MCF 10A (cell line): ENCODE data around the gene VPREB1. TPM values are rescaled to one million over a fixed set of nuclear protein-coding genes. Genes with fewer than 3 reads are reported as not detected.

ENCODE experiments used
- BruUV-seq: library from RNA; stranded (reverse); fragments of 400-500 nt; replicated peaks from 2 replicates; lab custom pipeline; 2021; lab: Mats Ljungman, UMichigan
- CTCF ChIA-PET: fragments of 300-600 bp; sonication (Branson Sonifier 250); formaldehyde crosslinking; extraction: SDS; loops from one replicate; lab custom pipeline; 2021; ENCODE audit warnings: antibody characterized with exemption, inconsistent platforms; lab: Yijun Ruan, JAX
- POLR2A ChIA-PET: fragments of 300-600, 350-650 bp; sonication (Branson Sonifier 250); formaldehyde crosslinking; extraction: SDS; loops from one replicate; lab custom pipeline; 2020; ENCODE audit warnings: antibody characterized with exemption, inconsistent platforms; lab: Yijun Ruan, JAX
- DNase-seq: peaks from one replicate; pipeline ENCODE4 v3.0.0-alpha.2; 2018; ENCODE audit not compliant: unreplicated experiment
- H3K27ac Mint-ChIP-seq: one replicate; pipeline ENCODE4 v1.8.0; 2022; ENCODE audit warnings: mild to moderate bottlenecking, low read depth, mixed read lengths; ENCODE audit not compliant: unreplicated experiment
- H3K27me3 Mint-ChIP-seq: one replicate; pipeline ENCODE4 v1.8.0; 2022; ENCODE audit warnings: mixed read lengths; ENCODE audit not compliant: insufficient read depth, unreplicated experiment
- H3K36me3 Mint-ChIP-seq: one replicate; pipeline ENCODE4 v1.8.0; 2022; ENCODE audit warnings: mild to moderate bottlenecking, moderate library complexity, mixed read lengths; ENCODE audit not compliant: insufficient read depth, unreplicated experiment
- H3K4me1 Mint-ChIP-seq: one replicate; pipeline ENCODE4 v1.8.0; 2022; ENCODE audit warnings: mixed read lengths; ENCODE audit not compliant: insufficient read depth, unreplicated experiment
- H3K4me3 Mint-ChIP-seq: one replicate; pipeline ENCODE4 v1.8.0; 2022; ENCODE audit warnings: mild to moderate bottlenecking, moderate library complexity, mixed read lengths; ENCODE audit not compliant: unreplicated experiment
- H3K9me3 Mint-ChIP-seq: one replicate; pipeline ENCODE4 v1.8.0; 2022; ENCODE audit warnings: mixed read lengths; ENCODE audit not compliant: unreplicated experiment
- intact Hi-C: fragments of 100-400 bp; cut with micrococcal nuclease; formaldehyde crosslinking; loops from 2 replicates; pipeline ENCODE4 v1.14.1; 2022
- total RNA-seq: library from RNA; stranded (reverse); gene quantifications from 2 replicates; pipeline ENCODE4 v1.2.3, GENCODE V29; 2022
- TF ChIP-seq, protein P1 (sequence below): fragments of 200-600 bp; IDR thresholded peaks from one replicate; pipeline ENCODE4 v1.8.0; 2022; ENCODE audit warnings: antibody characterized with exemption, mild to moderate bottlenecking; ENCODE audit not compliant: unreplicated experiment

VPREB1 gene
- total RNA-seq, 1 experiment from 2014 or later = not detected

DNA sequence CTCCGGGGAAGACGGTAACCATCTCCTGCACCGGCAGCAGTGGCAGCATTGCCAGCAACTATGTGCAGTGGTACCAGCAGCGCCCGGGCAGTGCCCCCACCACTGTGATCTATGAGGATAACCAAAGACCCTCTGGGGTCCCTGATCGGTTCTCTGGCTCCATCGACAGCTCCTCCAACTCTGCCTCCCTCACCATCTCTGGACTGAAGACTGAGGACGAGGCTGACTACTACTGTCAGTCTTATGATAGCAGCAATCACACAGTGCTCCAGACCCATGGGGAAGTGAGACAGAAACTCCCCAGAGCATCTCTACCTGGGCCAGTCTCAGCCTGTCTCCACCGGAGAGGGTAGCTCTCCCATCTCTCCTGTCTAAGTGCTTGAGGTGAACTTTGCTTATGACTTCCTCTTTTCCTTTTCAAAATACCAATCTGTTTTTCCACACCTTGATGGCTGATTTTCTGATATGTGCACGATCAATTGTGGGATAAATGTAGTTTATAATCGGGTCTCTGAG lies 48.5 kb upstream of the VPREB1 start:
- Mint-ChIP-seq H3K4me1 (no peaks in the 10 kb centered on the region), H3K27ac (no peak overlapping the region), H3K36me3 (peaks cover 6% of the 10 kb centered on the region), H3K4me3 (no peak overlapping the region), H3K9me3 (no peaks in the 10 kb centered on the region), H3K27me3 (peaks cover 70% of the 10 kb centered on the region)
- intact Hi-C loops = no loop called here
- no peak for DNase-seq
- TF ChIP-seq, protein P1, sequence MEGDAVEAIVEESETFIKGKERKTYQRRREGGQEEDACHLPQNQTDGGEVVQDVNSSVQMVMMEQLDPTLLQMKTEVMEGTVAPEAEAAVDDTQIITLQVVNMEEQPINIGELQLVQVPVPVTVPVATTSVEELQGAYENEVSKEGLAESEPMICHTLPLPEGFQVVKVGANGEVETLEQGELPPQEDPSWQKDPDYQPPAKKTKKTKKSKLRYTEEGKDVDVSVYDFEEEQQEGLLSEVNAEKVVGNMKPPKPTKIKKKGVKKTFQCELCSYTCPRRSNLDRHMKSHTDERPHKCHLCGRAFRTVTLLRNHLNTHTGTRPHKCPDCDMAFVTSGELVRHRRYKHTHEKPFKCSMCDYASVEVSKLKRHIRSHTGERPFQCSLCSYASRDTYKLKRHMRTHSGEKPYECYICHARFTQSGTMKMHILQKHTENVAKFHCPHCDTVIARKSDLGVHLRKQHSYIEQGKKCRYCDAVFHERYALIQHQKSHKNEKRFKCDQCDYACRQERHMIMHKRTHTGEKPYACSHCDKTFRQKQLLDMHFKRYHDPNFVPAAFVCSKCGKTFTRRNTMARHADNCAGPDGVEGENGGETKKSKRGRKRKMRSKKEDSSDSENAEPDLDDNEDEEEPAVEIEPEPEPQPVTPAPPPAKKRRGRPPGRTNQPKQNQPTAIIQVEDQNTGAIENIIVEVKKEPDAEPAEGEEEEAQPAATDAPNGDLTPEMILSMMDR = no peak
- POLR2A ChIA-PET = no interaction called here
- CTCF ChIA-PET = interaction anchor here (0.6 to 2.9 kb wide), 24 partner anchors 8 to 1563 kb away, joined by 3 to 32 read pairs (median 4); no protein-coding TSS in a partner anchor
- no TSS peak for BruUV-seq

DNA sequence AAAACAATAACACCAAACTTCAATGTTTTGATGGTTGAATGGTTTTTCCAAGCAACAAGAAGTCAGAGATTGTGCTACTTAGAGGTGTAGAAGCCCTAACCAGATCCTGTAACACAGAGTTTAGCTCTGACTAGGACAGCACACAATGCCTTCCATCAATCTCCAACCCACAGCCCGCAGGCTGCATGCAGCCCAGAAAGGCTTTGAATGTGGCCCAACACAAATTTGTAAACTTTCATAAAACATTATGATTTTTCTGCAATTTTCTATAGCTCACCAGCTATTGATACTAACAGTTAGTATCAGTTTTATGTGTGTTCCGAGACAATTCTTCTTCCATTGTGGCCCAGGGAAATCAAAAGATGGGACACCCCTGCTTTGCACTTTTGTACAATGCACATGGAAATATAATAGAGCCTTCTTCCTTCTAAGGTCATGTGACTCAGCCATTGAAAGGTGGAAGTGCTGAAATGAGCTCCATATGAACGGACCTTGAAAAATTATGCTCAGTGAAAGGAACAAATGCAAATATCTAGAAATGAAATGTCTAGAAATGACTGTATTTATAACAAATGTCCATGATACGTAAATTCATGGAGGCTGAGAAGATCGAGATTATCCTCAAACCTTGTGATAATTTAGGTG lies 47.6 kb upstream of the VPREB1 start:
- Mint-ChIP-seq H3K4me3 (no peak overlapping the region), H3K36me3 (peaks cover 6% of the 10 kb centered on the region), H3K9me3 (no peaks in the 10 kb centered on the region), H3K27me3 (peaks cover 61% of the 10 kb centered on the region), H3K27ac (no peak overlapping the region), H3K4me1 (no peaks in the 10 kb centered on the region)
- TF ChIP-seq, protein P1 = no peak
- no TSS peak for BruUV-seq
- intact Hi-C loops = no loop called here
- ChIA-PET CTCF (interaction anchor here (0.6 to 2.9 kb wide), 19 partner anchors 7 to 371 kb away, joined by 3 to 32 read pairs (median 4); no protein-coding TSS in a partner anchor), POLR2A (interaction anchor here (0.8 to 1.1 kb wide), 2 partner anchors 11 to 13 kb away, joined by 3 to 4 read pairs; no protein-coding TSS in a partner anchor)
- no peak for DNase-seq

DNA sequence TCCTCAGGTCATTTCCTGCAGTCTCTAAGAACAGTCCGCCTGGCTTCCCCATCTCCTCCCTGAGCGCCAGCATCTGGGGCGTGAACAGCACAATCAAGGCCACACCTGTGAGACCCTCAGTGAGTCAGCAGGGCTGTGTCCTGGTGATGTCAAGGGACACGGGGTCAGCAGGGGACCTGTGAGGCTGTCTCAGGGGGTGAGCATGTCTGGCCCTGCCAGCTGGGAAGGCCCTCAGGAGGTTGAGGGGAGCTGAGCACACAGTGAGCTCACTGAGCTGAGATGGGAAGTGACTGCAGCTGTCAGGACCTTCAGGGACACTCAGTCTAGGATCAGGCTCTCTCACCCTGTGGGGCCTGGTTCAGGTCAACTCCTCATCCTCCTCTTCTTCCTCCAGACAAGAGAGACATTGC lies 46.6 kb upstream of the VPREB1 start:
- BruUV-seq = no TSS peak
- intact Hi-C loops = no loop called here
- no peaks in the 10 kb centered on the region for H3K9me3 Mint-ChIP-seq
- DNase-seq = no peak
- H3K27ac Mint-ChIP-seq = no peak overlapping the region
- CTCF ChIA-PET = interaction anchor here (1.2 kb wide), 2 partner anchors 10 to 233 kb away, joined by 3 read pairs; no protein-coding TSS in a partner anchor
- POLR2A ChIA-PET = no interaction called here
- no peak overlapping the region for H3K4me3 Mint-ChIP-seq
- peaks cover 6% of the 10 kb centered on the region for H3K36me3 Mint-ChIP-seq
- H3K4me1 Mint-ChIP-seq = no peaks in the 10 kb centered on the region
- TF ChIP-seq, protein P1 = no peak
- H3K27me3 Mint-ChIP-seq = peaks cover 54% of the 10 kb centered on the region

DNA sequence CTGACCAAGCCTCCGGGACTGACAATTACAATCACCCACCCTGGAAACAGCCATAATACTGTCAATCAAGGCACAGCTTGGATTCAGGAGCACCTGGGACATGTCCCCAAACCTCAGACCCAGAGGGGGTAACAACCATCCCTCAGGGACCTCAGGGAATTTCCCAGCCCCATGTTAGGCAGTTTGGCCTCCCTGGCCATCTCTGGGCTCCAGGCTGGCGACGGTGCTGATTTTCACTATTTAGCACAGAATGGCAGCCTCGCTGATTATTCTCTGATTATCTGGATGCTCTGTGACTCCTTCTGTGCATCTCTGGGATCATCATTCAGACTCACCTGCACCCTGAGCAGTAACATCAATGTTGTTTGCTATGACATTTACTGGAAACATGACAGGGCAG lies 45.8 kb upstream of the VPREB1 start:
- intact Hi-C loops = no loop called here
- POLR2A ChIA-PET = no interaction called here
- CTCF ChIA-PET = interaction anchor here (0.7 to 1.2 kb wide), 2 partner anchors 9 to 555 kb away, joined by 3 read pairs; no protein-coding TSS in a partner anchor

More for the DNA sequence above, 45.8 kb upstream of the VPREB1 start:
- no peak for DNase-seq
- no peak overlapping the region for H3K4me3 Mint-ChIP-seq
- TF ChIP-seq, protein P1 = no peak
- no peaks in the 10 kb centered on the region for H3K4me1 Mint-ChIP-seq
- H3K27ac Mint-ChIP-seq = no peak overlapping the region
- H3K27me3 Mint-ChIP-seq = peaks cover 54% of the 10 kb centered on the region
- no peaks in the 10 kb centered on the region for H3K9me3 Mint-ChIP-seq
- no TSS peak for BruUV-seq
- H3K36me3 Mint-ChIP-seq = peaks cover 6% of the 10 kb centered on the region
